Activated CD4-positive, CD25-positive, alpha-beta regulatory T cell (primary cell): Measurements from ENCODE around the gene ALDH18A1.
A peak's percentile ranks its signal among the peaks of the same experiment; 100 is the strongest.
"Not testable (repeated sequence)": the region's sequence is repeated elsewhere in the genome, so short reads cannot be mapped to it uniquely, and the experiment has no call there.

Source experiments
- DNase-seq, 4 experiments: peaks; one replicate each; lab custom pipeline; 2025; lab: John Stamatoyannopoulos, UW

The ALDH18A1 gene

DNA sequence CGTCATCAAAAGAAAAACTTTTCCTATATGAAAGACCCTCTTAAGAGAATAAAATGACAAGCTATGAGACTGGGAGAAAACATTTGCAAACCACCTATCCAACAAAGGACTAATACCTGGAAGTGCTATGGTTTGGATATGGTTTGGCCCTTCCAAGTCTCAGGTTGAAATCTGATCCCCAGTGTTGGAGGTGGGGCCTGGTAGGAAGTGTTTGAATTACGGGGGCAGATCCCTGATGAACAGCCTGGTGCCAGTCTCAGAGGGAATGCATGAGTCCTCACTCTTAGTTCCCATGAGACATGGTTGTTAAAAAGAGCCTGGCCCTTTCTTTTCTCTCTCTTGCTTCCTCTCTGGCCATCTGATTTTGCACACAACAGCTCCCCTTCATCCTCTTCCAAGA lies 6.3 kb downstream of the ALDH18A1 start:
- no peak for DNase-seq

DNA sequence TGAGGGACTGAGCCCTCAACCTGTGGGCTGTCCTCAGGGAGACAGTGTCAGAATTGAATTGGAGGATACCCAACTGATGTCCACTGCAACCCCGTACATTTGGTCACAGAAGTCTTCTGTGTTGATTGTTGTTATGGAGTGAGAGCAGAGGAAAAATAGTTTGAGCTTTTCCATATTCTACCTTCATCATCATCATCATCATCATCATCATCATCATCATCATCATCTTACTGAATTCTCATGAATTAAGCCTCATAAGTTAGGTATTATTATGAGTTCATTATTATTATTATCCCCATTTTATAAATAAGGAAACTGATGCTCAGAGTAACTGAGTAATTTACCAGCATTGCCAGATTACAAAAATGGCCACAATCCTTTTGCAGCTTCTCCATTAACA lies 8.4 kb downstream of the ALDH18A1 start:
- no peak for DNase-seq

DNA sequence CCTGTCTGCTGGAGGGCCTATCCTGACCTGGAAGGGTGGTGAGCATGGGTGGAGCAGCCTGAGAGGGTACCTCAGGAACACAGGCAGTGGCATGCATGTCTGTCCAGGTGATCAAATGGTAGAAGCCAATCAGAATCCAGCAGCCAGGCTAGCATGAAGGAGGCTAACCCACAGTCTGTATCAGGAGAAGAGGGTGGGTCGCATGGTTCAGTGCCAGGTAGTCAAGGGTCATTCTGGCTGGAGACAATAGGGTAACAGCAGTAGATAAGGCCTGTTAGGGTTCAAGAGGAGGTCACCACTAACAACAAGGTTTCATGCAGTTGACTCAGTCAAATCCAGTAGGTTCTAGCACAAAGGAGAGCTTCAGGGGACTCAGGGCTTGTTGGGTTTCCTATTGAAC lies 10.4 kb downstream of the ALDH18A1 start:
- no peak for DNase-seq

DNA sequence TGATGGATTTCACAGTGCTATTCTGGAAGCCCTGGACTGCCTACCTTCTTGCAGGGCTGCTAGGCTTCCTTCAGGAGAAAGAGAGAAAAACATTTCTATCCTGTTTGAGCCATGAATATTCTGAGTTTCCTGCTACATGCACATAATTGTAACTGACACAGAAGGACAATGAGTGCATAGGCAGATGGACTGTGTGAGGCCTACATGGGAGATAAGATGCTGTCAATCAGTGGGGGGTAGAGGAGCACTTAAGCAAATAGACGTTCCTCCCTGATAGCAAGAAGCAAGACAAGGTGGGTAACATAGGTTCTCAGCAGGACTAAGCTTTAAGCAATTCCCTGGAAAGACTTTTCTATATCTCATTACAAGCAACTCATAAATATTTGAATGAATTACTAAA lies 11.6 kb downstream of the ALDH18A1 start:
- DNase-seq, result no peak

DNA sequence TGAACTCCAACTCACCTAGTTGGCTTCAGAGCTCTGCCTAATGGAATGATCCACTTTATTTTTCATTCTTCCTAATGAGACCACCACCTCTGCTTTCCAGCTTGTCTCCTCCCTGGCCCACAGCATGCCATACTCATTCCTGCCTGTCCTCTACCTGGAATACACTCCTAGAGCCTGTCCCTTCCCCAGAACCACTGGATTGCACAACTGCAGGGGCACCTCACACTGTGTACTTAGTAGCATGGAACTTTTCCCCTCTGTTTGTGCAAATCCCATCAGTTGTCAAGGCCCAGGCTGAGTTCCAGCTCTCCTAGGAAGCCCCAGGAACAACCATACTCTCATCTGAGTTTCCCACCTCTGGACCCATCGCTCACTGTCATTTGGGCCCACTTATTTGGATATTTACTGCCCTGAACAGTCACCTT lies 15.6 kb downstream of the ALDH18A1 start:
- no peak for DNase-seq

DNA sequence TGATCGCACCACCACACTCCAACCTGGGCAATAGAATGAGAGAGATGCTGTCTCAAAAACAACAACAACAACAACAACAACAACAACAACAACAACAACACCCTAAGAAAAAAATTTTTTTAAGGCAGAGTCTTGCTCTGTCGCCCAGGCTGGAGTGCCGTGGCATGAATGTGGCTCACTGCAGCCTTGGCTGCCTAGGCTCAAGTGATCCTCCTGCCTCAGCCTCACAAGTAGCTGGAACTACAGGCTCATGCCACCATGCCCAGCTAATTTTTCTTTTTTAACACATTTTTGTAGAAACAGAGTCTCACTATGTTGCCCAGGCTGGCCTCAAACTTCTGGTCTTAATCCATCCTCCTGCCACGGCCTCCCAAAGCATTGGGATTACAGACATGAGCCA lies 18.6 kb downstream of the ALDH18A1 start:
- no peak for DNase-seq

DNA sequence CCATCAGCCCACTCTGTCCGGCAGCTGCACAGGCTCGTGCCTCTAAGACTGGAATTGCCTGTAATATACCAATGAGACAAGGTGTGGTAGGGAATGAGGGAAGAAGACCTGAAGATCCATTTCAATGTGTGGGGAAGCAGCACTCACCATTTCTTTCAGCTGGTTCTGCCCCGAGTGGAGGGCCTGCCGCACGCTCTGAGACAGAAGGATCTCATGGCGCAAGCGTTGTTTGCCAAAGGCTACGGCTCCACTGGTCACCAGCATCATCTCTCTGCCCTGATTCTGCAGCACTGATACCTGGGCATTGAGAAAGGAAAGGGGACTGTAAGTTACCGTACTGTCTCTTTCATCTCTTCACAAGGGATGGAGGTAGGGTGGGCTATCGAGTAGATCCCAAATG lies 19.4 kb downstream of the ALDH18A1 start:
- DNase-seq, result no peak

DNA sequence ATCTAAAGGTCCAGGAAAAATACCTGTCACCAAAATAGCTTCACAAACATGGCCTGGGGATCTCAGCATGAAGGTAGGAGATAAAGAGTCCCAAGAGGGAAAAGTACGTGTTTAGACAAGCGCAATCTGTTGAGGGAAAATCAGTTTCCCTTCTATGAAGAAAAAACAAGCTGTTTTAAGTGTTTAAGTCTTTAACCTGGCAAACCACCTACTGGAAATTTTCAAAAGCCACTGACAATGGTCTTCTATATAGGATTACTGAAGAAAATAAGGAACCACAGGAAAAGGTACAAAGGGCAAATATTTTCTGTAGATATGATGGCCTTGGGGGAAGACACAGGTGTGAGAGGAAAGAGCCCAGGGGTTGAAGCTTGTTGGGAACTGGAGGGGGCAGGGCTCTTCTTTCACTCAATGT lies 21.2 kb downstream of the ALDH18A1 start:
- no peak for DNase-seq

DNA sequence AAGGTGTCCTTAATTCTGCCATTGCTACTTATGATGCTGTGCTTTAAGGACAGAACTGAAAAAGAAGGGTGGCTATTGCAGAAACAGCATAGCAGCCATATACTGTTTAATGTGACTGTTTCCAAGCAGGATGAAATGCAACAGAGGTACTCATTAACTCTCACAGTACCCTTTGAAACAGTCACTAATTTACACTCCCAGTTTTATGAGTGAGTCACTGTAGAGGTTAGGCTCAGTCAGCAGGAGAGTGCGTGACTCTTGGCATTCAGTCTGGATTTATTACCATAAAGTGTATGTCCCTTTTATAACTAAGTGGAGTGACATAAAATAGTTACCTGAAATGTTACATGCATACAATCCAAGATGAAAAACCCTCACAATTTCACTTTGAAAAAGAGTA lies 27.7 kb downstream of the ALDH18A1 start:
- DNase-seq, result no peak

DNA sequence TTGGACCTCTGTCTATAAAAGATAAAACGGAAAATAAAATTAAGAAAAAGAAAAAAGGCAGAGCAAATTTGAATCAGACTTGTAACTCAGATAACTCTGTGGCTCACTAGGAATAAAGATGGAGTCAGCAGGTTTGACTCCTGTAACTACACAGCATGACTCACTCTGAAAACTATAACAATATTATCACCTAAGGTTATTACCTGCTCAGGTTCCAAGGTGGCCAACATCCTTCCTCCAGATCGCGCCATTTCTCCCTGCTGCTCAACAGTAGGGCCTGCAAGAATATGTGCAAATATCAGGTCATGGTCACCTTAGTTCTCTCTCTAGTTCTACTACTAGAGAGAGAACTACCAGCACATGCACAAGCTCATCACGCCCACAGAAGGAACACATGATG lies 30.0 kb downstream of the ALDH18A1 start:
- no peak for DNase-seq

DNA sequence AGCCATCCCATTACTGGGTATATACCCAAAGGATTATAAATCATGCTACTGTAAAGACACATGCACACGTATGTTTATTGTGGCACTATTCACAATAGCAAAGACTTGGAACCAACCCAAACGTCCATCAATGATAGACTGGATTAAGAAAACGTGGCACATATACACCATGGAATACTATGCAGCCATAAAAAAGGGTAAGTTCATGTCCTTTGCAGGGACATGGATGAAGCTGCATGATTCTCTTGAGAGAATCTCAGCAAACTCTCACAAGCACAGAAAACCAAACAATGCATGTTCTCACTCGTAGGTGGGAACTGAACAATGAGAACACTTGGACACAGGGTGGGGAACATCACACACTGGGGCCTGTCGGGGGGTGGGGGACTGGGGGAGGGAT lies 36.1 kb downstream of the ALDH18A1 start:
- not testable (repeated sequence) for DNase-seq

DNA sequence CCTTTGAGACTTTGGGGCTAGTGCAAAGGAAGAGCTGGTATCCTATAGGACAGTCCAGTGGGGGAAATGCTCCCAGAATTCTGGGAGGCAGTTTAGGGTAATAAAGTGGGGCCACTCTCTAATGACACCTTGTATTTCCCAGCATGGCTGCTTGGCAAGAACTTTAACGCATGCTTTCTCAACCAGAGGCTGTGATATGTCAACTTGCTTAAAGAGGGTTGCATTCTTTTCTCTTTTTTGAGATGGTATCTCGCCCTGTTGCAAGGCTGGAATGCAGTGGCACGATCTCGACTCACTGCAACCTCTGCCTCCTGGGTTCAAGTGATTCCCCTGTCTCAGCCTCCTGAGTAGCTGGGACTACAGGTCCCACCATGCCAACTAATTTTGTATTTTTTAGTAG lies 38.4 kb downstream of the ALDH18A1 start:
- no peak for DNase-seq

DNA sequence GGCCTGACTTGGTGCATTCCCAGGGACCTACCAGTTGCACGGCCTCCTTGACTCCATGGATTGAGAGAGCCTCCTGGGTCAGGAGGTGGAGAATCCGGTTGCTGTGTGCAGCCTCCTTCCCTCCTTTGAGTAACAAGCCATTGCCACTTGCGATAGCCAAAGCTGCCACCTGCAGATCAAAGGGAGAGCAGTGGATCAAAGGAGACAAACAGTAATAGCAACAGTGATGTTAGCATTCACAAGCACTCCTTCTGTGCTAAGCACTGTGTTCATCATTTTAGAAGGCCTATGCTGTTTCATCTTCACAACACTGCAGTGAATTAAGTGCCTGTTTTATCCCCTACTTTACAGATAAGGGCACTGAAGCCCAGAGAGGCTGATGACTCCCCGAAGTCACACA lies 40.1 kb downstream of the ALDH18A1 start:
- no peak for DNase-seq

DNA sequence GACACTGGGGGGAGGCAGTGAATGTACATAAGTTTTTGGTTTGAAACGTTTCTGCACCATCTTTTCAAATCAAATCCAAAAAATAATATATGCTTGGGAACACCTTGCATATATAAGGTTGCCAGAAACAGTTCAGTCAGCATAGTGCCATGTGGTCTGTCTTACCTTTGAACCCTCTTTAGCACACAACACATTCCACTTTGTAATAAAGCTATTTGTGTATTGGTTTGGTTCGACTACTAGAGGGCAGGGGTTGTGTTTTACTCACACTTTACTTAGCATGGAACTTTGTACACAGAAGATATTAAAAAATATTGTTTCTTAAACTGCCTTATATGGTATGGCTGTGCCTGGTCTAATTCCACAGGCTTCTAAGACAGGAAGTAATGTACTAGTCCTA lies 43.2 kb downstream of the ALDH18A1 start:
- no peak for DNase-seq

DNA sequence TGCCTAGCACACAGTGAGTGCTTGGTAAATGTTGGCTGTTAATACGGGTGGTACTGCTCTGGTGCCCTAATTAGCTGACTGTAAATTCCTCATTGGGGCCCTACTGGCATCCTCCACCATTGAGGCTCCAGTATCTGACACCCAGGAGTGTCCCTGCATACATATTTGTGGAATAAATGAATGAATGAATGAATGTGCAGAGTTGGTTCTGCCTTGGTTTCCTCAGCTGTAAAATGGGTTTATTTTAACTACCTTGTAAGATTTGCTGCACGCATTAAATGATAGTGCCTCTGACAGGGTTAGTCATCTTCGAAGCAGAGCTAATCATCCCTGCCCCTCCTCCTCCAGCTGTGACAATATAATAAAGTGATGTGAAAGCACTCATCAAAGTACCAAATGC lies 45.8 kb downstream of the ALDH18A1 start:
- DNase-seq, result no peak

DNA sequence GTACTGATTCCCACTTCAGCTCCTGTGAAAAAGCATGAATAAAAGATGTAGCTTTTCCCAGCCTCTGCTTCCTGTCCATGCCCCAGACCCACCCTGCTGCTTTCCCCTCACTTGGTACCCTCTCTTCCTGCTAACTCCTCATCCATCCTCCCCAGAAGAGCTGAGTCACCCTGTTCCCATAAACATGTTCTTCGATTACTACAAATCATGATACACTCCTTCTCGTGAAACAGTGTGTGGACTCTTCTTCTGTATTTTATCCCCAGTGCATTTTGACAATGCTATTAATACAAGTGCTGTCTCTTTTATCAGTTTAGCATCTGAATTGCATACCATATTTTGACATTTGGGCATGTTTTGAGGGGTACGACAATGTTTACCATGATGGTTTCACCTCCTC lies 49.6 kb downstream of the ALDH18A1 start:
- DNase-seq, result no peak

DNA sequence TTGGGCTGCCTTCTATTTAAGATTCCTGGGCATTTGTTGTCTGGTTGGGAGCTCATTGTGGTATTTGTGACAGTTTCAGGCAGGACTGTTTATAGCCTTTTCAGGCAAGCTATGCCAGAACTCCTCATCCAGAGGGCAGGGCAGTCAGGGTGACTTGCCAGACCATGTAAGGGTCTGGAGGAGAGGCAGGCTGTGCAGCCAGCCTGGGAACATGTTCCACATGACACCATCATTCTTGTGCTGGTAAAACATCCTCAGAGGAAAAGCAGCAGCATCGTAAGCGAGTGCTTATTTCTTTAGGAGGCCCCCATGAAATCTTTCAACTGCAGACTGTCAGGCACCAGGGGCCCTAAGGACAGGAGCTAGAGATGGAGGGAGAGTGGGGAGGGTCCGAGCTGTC lies 51.3 kb downstream of the ALDH18A1 start:
- no peak for DNase-seq

DNA sequence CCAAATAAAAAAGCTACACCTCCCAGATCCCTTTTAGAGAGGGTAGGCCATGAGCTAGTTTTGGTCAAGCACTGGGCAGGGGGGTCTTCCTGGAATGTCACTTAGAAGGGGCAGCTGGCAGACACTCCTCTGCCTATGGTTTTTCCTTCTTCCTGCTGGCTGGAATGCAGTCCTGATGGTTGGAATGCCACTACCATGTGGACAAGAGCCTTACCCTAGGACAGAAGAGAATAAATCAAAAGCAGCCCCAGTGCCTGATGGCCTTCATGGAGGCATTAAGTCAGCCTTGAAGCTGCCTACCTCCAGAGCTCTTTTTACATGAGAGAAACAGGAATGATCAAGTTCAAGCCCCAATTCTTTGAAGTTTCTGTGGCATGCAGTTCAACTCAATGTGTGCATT lies 51.9 kb downstream of the ALDH18A1 start:
- no peak for DNase-seq

DNA sequence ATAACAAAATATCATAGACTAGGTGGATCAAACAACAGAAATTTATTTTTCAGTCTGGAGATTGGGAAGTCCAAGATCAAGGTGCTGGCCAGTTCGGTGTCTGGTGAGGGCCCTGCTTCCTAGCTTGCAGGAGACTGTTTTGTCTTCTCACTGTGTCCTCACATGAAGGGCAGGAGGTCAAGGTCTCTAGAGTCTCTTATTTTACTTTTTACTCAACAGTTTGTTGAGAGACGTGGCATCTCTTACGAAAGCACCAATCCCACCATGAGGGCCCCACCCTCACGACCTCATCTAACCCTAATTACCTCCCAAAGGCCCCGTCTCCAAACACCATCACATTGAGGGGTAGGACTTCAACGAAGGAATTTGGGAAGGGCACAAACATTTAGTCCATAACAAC lies 54.1 kb downstream of the ALDH18A1 start:
- no peak for DNase-seq

DNA sequence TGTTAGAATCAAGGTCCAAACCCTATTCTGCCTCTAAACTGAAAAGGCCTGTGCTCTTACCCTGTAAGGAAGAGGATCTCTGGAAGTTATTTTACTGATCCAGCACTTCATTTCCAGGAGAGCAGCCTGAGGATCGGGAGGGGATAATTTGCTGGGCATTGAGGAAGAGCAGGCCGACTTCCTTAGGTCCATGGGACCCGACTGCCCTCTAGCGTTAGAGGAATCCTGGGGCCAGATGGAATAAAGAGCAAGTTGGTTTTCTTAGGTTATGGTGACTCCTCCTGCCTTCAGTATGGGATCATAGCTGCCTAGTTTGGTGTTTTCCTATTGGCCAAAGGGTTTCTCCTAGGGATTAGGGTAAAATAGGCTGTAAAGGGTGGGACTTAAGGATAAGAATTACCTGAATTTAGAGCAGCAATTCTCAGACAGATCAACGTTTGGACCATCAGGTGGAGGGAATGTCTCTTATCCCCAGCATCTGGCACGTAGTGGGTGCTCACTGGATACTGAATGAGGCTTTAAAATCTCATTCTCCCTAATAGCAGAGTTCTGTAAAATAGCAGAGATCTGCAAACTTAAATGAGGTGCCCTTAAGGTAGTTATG lies 55.3 kb downstream of the ALDH18A1 start:
- peak in 2 of 4 experiments; percentile 3 to 5 for DNase-seq

DNA sequence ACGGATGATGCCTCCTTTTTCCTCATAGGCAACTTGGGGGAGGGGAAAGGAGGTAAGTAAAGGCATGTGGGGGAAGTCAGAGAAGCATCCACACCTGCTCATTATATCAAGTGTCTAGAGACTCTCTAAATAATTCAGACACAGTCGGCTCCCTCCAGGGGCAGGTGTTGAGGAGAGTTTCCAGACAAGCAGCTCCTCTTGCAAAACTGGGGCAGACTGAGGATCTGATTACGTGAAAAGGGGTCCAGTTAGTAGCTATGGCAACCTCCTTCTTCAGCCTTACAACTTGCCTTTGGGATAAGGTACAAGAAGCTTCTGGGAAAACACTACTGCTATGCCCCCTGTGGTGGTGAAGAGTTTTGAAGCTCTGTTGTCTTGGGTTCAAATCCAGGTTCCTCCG lies 56.4 kb downstream of the ALDH18A1 start:
- DNase-seq, result no peak

DNA sequence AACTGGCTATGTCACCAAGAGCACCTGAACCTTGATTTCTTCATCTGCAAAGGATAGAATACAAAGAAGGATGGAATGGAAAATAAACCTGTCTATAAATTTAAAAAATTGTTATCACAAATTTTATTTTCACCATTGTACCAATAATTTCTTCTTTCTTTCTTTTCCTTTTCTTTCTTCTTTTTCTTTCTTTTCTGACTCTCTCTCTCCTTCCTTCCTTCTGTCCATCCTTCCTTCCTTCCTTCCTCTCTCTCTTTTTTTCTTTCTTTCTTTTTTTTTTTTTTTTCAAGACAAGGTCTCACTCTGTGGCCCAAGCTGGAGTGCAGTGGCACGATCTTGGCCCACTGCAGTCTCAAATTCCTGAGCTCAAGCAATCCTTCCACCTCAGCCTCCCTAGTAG lies 58.7 kb downstream of the ALDH18A1 start:
- DNase-seq, result no peak

DNA sequence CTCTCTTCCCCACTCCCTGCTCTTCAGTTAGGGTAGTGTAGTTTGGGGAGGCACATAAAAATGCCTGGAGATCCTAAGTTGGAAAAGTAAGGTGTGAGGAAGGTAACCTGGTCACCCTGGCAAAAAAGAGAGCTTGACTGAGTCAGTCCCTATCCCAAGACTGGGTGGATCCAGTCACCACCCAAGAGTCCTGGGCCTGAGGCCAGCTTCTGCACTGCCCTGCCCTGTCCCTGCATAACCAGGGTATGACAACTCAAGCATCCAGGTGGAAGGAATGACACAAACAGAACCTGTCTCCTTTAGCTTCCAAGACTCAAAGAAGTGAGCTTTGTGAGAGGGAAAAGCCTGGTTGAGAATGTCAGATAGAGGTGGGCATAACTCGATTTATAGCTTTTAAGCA lies 68.5 kb downstream of the ALDH18A1 start:
- DNase-seq, result no peak

DNA sequence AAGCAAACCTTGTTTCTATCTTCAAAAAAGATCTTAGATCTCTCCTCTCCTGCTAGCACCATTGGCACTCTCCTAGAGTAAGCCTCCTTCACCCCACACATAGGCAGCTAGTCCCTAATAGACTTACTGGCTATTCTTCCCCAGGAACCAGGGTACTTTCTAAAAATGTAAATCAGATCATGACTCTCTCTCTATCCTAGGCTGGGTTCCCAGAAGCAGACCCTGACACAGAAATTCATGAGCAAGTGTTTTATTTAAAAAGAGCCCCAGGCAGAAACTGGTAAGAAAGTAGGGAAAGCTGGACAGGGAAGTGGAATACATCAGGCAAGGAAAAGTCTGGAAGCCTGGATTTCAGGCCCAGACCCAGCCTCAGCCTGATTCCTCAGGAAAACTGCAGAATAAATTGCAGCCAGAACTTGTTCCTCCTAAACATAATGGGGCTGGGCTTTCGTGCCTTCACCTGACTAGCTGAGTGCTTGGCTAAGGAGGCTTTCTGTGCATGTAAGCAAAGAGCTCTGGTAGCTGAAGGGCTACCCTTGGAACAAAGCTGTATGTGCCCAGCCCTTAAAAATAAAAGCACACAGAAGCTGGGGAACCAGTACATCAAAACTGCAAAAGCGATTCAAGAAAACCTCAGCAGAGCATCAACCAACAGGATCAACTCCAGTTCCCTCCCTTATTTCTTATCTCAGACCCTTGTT lies 76.5 kb downstream of the ALDH18A1 start:
- no peak for DNase-seq
